HG03354 (cell line): Measurements from ENCODE around the gene TCAP.
A peak's percentile ranks its signal among the peaks of the same experiment; 100 is the strongest.

Experiments
- ATAC-seq: cut with Tn5 transposase; IDR thresholded peaks from one replicate; pipeline ENCODE4 v1.9.1; 2021; ENCODE audit warnings: mild to moderate bottlenecking; ENCODE audit not compliant: unreplicated experiment, poor library complexity, severe bottlenecking

Gene TCAP, protein sequence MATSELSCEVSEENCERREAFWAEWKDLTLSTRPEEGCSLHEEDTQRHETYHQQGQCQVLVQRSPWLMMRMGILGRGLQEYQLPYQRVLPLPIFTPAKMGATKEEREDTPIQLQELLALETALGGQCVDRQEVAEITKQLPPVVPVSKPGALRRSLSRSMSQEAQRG

DNA sequence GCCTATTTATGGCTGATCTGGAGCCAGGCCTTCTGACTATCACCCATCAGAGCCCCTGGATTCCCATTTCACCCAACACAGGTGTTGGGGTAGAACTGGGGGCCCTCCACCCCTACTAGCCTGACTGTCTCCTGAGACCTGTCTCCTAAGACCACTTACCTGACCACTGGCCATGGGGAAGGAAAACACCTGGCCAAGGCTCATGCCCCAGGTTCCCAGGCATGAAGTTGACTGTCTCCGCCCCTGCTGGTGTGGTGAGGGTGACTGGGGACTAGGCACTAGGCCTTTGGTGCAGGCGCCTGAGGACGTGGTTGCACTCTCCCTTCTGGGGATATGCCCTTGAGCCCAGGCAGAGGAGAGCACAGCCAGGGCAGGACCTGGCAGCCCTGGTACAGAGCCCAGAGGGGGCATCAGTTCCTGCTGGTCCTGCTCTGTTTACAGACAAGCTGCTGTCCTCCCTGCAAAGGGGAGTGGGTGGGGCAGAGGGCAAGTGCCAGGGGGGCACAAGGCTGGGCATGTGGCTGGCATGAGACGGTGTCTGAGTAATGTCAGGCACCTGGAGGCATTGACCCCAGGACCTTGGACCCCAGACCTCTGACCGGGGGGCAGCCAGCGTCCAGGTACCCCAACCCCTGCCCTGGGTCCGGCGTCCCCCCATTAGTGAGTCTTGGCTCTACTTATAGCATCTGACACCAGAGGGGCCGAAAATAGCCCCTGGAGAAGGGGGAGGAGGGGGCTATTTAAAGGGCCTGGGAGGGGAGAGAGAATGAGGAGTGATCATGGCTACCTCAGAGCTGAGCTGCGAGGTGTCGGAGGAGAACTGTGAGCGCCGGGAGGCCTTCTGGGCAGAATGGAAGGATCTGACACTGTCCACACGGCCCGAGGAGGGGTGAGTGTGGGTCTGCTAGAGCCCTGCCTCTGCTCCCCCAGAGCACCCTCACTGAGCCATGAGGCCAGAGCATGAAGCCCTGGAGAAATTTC lies at the start of gene TCAP:
TSS of gene TCAP (plus strand) at position 769 of the 981 bp plus-strand sequence. CDS start at position 780, 11 bp downstream.
- ATAC-seq = no peak

DNA sequence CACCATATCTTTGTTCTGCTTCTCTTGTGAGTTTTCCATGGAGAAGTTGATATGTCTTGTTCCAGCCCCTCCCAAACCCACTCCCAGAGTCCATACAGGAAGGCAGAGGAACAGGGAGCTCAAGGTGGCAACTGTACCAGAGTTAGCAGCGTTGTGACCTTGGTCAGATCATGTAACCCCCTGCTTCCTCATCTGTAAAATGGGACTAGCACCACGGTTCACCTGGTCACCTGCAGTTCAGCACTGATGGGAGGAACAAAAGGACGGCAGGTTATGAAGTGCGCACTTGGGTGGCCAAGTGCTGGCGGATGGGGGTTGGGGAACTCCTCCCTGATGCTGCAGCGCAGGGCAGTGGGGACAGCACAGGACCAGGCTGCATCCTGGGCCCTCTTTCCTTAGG lies 49.7 kb upstream of the TCAP start:
- ATAC-seq = no peak

GRCh38 chr17:39617100-39617445 lies 48.1 kb upstream of the TCAP start:
- no peak for ATAC-seq

DNA sequence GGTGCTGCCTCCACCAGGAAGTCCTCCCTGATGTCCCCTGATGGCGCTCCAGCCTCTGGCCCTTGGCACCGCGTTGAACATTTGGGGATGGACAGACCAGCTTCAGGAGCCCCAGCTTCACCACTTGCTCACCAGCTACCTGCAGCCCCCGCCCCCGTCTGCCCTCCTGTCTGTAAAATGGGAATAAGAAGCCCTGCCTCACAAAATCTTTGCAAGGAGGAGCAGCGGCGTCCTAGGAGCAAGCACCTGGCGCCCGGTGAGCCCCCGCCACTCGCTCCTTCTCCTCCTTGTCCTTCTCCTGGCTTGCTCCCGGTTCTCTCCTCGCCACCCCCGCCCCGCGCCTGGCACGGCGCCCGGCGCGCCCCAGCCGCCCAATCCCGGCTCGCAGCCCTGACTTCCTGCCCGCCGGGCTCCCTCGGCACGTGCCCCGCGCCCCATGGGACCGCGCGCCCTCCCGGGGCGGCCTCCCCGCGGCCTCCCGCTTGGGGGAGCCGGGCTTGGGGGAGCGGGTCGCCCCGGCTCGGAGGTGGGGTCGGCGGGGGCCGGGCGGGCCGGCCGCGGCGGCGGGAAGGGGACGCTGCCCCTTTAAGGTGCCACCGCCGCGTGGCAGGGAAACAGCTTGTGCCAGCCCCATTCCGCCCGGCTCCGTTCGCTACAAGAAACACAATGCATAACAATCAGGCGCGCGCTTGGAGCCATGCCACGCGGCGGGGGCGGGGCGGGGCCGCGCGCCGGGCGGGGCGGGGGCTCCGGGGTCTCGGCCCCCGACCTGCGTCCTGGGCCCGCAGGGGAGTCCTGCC lies 47.5 kb upstream of the TCAP start:
- peak; percentile 41 for ATAC-seq

DNA sequence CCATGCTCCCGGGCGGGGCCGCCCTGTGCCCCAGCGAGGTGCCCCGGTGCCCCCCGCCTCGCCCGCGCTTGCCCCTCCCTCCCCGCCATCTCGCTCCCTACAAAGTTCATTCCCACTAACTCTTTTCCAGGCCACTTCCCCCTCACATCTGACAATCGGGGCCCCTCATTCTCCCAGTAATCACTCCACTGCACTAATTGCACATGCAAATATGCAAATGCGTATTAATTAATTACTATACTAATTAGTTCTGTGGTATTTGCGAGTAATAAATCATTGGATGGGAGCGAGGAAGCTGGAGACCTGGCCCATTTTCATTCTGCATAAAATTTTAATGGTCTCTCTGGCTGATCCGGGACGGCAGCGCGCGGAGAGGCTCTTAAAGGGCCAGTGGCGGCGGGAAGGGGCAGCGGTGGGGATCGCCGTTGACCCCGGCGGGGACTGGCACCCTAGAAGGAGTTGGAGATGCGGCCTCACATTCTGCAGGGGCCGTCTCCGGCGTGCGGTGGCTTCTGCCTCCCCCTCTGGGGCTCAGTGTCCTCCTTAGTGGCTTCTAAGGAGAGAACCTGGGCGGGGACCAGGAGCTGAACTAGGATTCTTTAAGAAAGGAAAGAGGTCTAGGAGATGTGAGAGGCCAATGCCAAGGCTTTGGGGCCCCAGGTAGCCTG lies 46.8 kb upstream of the TCAP start:
- ATAC-seq = no peak

GRCh38 chr17:39618956-39619785 lies 46.0 kb upstream of the TCAP start:
- ATAC-seq = no peak

GRCh38 chr17:39619786-39620101 lies 45.4 kb upstream of the TCAP start:
- ATAC-seq = no peak

DNA sequence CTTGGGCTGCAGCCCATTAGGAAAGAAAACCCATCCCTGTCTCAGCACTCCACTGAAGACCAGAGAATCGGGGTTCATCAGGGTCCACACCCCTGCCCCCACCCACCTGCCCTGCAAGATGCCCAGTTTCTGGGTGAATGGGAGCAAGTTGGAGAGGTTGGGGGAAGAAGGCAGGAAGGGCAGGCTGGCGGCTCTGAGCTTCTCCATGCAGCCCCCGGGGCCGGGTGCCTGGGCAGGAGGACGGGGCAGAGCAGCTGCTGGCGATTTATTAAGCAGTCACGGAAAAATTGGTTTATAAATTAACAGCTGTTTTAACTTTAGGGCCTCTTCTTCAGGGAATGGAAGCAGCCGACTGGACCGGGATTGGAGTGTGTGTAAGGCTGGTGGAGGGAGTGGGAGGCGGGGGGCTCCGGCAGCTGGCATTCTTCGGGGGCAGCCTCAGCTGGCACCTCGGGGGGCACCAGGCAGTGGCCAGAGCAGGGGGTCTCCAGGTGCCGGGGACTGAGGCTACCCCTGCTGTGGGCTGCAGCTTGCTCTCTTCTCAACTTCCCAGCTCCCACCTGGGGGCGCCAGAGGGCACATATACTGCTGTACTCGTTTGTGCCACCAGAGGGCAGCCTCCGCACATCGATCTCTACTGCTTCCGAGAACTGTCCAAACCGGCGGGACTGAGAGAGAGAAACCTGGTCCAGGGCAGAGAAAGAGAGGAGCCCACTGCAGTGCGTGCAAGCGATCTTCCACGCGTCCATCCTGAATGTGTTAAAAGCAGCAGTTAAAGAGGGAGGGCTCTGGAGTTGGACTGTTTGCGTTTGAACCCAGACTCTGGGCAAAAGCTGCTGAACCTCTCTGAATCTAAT lies 43.4 kb upstream of the TCAP start:
- no peak for ATAC-seq

GRCh38 chr17:39622380-39623006 lies 42.7 kb upstream of the TCAP start:
- ATAC-seq = no peak

GRCh38 chr17:39623356-39623950 lies 41.7 kb upstream of the TCAP start:
- peak; percentile 55 for ATAC-seq

GRCh38 chr17:39624313-39624712 lies 40.8 kb upstream of the TCAP start:
- no peak for ATAC-seq

- no peak for ATAC-seq
These were observed 39.9 kb upstream of the TCAP start for GRCh38 chr17:39625198-39625785.

- ATAC-seq = no peak
These were observed 38.7 kb upstream of the TCAP start, which contains the start of gene PPP1R1B for GRCh38 chr17:39626171-39627046. PPP1R1B (plus strand) TSS chr17:39626952; CDS start chr17:39627393, 441 bp downstream.

GRCh38 chr17:39627047-39627711 lies 38.0 kb upstream of the TCAP start:
- ATAC-seq = no peak

- no peak for ATAC-seq
These were observed 37.2 kb upstream of the TCAP start for GRCh38 chr17:39627712-39628516.
